ENCODE data around the gene CTNNA2.
A peak's percentile ranks its signal among the peaks of the same experiment; 100 is the strongest.

GRCh38 chr2:79512442-79513401 is at the start of gene CTNNA2:
- TF ChIP-seq EP300 (IDR thresholded peaks at IDR 0.05; ENCODE audit: low read depth) (no peak), CTCF (IDR thresholded peaks at IDR 0.05) (peak in 2 of 5 experiments; percentile 13 to 21), POLR2A (IDR thresholded peaks at IDR 0.05) (no peak), POLR2AphosphoS5 (IDR thresholded peaks at IDR 0.05) (no peak)

All from transverse colon (tissue), 4 donors.